HG02678 (cell line): ENCODE measurements around the gene DLGAP1.

ENCODE experiments used
- ATAC-seq: cut with Tn5 transposase; IDR thresholded peaks from one replicate; pipeline ENCODE4 v1.9.1; 2021; ENCODE audit warnings: mild to moderate bottlenecking, moderate library complexity; ENCODE audit not compliant: unreplicated experiment

DLGAP1 gene

GRCh38 chr18:4193086-4193485 lies 262.0 kb downstream of the DLGAP1 start:
- ATAC-seq, result no peak

DNA sequence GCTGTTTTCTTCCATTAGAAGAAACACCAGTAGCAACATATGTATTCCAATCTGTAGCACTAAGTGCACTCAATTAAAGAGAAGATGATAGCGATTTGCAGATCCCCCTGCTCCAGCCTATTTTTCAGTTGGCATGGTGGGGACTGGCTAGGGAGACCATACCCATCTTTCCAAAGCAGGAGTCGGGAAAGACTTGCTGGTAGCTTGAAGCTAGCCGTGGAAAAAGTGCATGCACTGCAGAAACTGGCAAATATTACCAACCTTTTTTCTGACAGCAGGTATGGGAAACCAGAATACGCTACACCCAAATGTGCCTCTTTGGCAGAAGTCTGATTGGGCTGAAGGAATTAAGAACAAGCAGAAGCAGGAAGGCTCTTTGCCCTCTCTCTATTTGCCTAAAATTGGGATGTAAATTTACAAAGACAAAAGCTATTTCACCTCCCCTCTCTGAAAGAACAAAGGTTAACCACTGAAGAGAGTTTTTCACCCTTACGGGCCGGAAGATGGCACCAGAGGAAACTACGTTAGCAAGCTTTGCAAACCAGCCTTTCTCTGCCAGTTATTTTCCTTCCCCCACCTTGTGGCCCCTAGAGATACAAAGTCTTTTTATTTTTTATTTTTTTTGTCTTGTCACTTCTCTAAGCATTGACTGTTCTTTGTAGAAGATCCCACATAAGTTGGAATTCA lies 273.1 kb downstream of the DLGAP1 start:
- ATAC-seq, result no peak

GRCh38 chr18:4181086-4181485 lies 274.0 kb downstream of the DLGAP1 start:
- no peak for ATAC-seq

DNA sequence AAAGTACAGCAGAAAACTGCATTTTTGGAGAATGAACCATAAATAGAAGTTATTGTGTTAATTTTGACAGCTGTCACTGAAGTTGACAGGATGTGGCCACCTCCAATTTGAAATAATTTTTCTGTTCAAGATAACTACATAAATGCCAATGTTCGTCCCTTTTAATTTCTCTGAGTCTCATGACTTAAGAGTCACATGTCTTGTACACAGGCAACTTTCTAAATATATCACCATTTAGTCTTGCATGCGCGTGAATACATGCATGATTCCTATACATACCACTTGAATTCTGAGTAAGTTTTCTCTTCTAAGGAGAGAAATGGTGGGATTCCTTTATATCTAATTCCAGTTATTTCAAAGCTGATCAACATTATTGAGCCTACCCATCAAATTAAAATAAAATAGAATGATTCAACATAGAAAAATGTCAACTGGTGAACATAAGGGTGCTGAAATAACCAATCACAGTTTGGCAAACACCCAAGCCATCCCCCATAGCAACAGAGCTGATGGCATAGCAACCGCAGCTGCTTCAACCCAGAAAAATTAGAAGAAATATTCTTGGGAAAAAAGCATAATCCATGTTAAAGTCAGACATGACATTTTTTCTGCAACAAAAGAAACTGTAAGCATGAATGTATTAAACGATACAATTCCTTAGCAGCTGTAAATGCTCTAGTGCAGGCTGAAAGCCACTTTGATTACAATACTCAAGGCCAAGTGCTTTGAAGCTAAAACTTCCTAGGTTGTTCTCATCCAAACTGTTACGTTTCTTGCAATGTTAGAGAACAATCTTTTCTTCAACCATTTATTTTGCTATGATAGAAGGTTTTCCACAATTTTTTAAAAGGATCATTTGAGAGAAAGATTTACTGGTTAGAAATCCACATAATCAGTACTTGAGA lies 282.7 kb downstream of the DLGAP1 start:
- ATAC-seq, result no peak

GRCh38 chr18:4157352-4157751 lies 297.8 kb downstream of the DLGAP1 start:
- ATAC-seq, result no peak

DNA sequence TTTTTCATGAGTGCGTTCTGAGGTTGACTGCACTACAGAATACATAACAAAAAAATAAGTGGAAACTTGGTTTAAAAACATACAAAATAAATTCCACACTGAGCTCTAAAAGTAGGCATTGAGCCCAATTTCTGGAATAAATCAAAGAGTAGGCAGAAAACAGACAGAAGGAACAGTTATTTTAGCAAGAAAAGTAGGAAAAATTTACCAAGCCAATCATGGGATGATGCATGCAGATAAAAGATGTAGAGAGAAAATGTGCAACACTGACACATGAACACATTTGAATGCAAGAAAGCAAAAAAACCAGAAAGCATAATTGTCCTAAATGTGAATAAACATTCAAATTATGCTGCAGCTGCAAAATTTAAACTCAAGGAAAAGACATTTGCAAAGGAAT lies 308.3 kb downstream of the DLGAP1 start:
- ATAC-seq, result no peak

DNA sequence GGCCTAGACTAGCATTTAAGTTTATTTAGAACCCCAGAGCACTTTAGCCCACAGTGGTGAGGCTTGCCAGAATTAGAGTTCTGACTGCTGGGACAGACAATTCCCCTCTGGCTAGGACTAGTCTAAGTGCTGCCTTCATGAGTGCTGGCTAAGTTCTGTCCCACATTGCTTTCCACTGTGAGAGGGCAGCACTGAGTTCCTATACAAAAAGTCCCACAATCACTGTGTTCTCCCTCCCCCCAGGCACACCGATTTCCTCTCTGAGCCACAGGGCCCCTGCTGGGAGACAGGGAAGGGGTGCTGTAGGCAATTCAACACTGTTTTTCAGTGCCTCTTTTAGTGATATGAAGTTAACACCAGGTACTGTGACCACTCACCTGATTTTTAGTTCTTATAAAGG lies 310.9 kb downstream of the DLGAP1 start:
- no peak for ATAC-seq

GRCh38 chr18:4143585-4143984 lies 311.5 kb downstream of the DLGAP1 start:
- ATAC-seq, result no peak

DNA sequence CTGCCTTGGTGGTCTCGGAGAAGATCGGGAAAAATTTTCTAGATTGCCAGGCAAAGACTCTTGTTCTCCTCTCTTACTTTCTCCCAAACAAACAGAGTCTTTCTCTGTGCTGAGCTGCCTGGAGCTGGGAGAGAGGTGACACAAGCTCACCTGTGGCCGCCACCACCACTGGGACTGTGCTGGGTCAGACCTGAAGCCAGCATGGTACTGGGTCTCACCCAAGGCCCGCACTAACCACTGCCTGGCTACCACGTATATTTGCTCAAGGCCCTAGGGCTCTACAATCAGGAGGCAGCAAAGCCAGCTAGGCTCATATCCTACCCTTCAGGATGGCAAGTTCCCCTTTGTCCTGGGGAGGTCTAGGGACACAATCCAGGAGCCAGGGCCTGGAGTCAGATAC lies 312.2 kb downstream of the DLGAP1 start:
- no peak for ATAC-seq

DNA sequence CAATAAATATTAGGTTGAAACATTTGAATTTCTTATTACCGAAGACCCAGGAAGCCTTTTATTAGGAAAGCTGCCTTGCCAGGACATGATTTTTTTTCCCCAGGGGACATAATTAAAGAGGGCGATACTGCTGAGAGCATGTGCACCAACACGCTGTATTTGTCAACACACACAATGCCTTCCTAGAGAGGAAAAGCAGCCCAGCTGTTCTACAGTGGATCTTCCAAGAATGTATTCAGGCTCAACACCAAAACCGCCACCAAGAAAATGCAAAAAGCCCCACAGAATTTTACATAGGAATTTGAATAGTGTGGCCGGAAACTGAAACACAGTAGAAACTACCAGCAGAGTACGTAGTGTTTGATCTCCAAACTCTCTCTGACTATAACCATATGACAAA lies 320.4 kb downstream of the DLGAP1 start:
- no peak for ATAC-seq

DNA sequence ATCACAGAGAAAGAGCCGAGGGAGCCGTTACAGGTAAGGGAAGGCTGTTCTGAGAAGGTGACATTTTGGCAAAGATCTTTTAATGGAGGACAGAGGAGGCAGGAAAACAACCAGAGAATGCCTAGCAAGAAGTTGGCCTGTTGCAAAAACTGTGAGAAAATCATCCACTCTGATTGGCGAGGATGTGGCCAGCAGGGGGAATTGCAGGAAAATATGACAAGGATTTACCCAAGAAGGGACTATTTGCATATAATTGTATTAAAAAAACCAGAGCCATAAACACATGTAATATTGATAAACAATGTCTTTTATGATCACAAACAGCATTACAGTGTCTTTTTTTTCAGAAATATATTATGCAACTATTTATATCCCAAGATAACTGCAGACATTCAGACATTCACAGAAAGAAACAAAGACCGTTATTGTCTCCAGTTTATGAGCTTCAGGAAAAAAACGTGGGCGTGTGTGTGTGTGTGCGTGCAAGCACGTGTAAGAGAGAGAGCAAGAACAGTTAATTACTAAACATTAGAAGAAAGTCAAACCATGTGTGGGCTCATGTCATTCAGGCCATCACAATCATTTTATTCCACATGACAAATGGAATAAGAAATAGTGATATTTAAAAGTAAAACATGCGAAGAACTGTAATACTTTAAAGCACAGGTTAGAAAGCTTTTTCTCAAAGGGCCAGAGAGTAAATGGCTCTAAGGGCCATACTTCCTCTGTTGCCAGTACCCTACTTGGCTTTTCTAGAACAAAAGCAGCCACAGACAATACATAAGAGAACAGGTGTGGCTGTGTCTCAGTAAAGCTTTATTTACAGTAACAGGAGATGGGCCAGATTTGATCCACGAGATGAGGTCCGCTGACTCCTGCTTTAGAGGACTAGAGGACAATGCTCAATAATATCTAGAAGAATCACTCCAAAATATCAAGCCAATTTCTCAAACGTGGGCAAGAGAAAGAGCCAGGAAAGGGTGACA lies 324.1 kb downstream of the DLGAP1 start:
- ATAC-seq, result no peak

DNA sequence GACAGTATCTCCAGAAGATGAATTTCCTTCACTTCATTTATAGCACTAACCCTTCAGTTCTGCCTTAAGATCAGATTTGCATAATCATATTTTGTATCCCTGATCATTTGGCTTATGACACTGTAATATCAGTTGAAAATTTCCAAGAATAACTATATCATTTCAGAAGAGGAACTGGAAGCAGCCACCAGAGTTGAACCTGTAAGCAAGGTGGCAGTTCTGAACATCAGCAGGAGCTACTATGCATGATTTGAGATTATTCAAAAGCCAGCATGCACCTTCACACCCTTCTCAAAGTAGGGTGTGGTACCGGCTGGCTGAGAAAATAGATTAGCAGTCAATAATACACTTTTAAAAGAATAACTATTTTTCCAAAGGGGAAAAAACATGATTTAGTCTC lies 328.2 kb downstream of the DLGAP1 start:
- ATAC-seq, result no peak

DNA sequence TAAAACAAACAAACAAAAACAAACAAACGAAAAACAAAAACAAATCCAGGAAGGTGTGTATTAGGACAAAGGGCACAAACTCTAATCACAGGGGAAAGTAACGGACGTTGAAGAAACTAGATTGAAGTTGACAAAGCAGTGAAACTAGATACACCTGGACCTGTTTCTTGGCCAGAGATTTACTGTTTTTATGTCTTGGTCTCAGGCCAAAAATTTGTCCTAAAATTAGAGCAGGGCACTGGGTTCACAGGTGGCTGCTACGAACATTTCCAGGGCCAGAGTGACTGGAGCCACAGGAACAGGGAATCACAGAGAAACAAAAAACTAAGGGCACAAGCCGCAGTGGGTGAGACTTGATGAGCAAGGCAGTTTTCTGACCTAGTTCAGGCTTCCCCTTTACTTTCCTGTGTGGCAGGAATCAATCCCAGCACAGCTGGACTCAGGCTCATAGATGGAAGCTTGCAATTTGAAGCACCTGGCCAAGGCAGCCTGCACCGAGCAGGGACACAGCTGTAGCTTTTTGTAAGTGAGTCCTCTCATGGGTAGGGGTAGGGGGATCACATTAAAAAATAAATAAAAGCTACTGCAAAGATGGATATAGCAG lies 329.4 kb downstream of the DLGAP1 start:
- ATAC-seq, result no peak

- ATAC-seq, result no peak
Measured at GRCh38 chr18:4125224-4125623, 329.9 kb downstream of the DLGAP1 start.

DNA sequence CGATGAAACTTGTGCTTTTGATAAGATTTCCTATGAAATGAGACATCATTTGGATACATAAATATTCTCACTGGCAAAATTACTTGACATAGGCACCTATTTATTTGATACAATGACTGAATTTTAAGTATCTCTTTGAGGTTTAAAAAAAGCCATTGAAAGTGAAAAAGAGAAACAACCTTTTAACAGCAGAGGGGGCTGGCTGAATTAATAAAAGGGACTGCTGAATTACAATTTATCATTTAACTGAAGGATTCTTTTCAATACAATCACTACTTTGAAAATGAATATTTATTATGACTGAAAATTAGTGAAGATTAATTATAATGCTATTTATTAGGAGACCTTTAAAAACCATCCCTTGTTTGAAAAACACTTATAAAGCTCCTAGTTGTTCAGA lies 335.3 kb downstream of the DLGAP1 start:
- no peak for ATAC-seq

DNA sequence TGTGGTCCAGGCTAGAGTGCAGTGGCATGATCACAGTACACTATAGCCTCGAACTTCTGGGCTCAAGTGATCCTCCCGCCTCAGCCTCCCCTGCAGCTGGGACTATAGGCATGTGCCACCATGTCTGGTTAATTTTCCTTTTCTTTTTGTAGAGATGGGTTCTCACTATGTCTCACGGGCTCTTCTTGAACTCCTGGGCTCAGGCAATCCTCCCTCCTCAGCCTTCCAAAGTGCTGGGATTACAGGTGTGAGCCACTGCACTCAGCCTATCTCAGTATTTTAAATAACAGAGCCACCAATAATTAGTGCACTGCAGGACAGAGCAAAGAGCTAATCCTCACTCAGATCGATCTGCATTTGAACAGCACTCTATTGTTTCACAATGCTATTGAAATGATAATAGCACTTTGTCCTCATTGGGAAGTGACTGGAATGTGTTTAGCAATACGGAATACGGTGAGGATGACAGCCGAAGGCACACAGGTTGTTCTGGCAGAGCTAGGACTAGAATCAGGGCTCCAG lies 335.9 kb downstream of the DLGAP1 start:
- ATAC-seq, result no peak

DNA sequence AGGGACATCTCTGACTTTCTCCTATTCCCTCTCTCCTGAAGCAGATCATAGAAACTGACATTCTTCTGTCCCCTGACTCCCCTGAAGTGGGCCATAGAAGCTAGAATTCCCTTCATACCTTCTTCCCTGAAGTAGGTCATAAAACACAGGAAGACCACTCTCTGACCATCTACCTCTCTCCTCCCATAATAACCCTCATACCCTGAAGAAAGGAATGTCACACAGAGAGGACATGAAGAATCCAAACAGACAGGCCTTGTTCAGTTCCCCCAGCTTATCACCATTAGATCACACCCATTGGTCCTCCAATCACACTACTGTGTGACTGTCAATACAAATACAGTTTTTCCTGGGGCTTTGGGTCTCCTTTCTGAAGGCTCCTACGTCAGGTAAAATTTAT lies 347.1 kb downstream of the DLGAP1 start:
- ATAC-seq, result no peak

GRCh38 chr18:4107049-4107467 lies 348.0 kb downstream of the DLGAP1 start:
- no peak for ATAC-seq

DNA sequence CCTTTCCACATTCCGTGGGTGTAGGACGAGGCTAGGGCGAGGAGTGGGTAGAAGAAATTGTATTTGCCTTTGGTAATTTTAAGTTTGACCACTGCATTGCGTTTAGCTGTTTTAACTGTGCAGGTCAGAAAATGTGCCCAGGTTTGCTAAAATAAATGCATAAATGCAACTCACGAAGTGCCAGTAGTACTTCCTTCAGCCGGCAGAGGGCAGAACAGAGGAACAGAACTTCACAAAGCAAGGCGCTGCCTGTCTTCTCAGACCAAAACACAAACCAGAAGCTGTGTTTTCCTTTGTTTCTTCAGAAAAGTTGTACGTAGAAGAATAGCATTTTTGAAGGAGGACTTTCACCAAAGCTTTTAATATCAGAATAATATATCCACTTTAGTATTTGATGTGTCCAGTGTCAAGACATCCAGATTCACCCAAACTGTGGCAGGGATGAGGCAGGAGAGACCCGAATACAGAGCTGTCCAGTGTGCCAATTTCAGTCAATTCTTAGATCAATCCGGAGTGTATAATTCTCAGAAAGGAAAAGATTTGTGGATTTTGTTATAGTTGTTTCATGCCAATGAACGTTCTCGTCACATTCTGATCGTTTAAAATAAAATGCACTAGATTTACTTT lies 348.6 kb downstream of the DLGAP1 start:
- ATAC-seq, result peak; percentile 61

DNA sequence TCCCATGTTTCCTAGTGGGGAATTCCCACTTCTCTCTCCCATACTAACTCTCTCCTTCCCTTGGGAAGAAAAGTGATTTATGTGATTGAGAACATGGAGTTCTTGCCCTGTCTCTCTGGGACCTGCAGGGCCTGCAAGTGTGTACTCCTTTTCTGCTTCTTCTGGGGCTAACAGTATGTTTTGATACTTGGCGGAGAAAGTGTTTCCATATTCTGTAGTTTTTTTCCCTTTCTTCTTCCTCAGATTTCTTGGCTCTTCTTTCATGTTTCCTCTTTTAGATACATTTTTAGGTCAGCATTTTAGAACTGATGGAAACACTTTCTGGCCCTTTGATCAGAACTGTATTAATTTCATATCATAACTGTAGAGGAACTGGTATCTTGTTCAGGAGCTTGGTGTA lies 352.2 kb downstream of the DLGAP1 start:
- no peak for ATAC-seq
